Measurements from ENCODE around the gene GNE. TPM values are rescaled to one million over a fixed set of nuclear protein-coding genes. Genes with fewer than 3 reads are reported as not detected.

The GNE gene
- polyA plus RNA-seq, 3 donors = 18.5 to 20.3 (median 19.7) TPM

GRCh38 chr9:36170531-36170930, 87.7 kb downstream of the GNE start:
- DNase-seq (ENCODE audit: low read depth in 3 of 3, low spot score in 2 of 3) = no peak

DNA sequence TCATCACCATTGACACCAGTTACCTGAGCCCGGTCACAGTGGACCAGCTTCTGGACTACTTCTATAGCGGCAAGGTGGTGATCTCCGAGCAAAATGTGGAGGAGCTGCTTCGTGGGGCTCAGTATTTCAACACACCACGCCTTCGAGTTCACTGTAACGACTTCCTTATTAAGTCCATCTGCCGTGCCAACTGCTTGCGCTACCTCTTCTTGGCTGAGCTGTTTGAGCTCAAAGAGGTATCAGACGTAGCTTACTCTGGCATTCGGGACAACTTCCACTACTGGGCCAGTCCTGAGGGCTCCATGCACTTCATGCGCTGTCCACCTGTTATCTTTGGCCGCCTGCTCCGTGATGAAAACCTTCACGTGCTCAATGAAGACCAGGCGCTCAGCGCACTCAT, 88.5 kb downstream of the GNE start:
- DNase-seq (ENCODE audit: low read depth in 3 of 3, low spot score in 2 of 3) = no peak

GRCh38 chr9:36169166-36169565, 89.1 kb downstream of the GNE start, which contains the start of gene CCIN:
Gene CCIN (plus strand): TSS chr9:36169388. CDS start chr9:36169503, 115 bp downstream.
- no peak for DNase-seq (ENCODE audit: low read depth in 3 of 3, low spot score in 2 of 3)

DNA sequence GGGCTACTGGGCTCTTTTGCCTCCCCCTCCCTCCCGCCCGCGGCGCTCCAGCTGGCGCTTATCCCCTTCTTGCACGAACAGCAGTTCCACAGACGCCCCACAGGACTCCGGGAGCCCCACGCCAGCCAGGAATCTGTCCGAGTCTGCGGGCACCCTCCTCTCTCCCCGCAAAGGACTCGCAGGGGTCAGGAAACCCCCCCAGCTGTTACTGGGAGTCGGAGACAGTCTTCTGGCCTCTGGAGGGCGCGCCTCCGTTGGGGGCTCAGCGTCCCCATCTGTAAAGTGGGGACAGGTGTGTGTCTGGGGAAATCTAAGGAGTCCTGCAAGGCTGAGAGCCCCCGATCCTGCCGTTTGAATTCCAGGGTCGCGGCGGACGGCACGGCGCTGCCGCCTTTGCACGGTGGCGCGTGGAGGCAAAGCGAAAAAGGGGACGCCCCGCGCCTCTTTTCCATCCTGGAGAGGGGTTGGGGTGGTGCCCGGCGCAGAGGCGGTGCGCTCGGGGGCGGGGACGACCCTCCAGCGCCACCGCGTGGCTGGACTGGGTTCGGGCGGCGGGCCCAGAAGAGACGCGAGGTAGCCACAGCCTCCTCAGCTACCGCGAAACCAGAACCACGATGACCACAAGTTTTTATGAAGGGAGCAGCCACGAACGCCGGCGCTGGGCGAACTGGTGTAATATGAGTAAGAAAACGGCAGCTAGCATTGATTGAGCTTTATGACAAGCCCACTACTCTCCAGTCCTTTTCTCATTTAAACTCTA, 91.9 kb downstream of the GNE start:
- DNase-seq (ENCODE audit: low read depth in 3 of 3, low spot score in 2 of 3) = no peak

- DNase-seq (ENCODE audit: low read depth in 3 of 3, low spot score in 2 of 3) = no peak
These were observed 92.5 kb downstream of the GNE start for GRCh38 chr9:36165826-36166167.

- no peak for DNase-seq (ENCODE audit: low read depth in 3 of 3, low spot score in 2 of 3)
These were observed 93.3 kb downstream of the GNE start for GRCh38 chr9:36164989-36165388.

Other genes starting within 250 kb of the GNE start
- 10 to 100 TPM; 29.2 to 30.2 (median 29.4) TPM for gene RECK, start 221.5 kb downstream of the GNE start, polyA plus RNA-seq (ENCODE audit: insufficient read length in 3 of 3)
- 10 to 100 TPM; 33.9 to 40.8 (median 40.0) TPM for gene GLIPR2, start 121.7 kb downstream of the GNE start, polyA plus RNA-seq (ENCODE audit: insufficient read length in 3 of 3)
- gene CCIN, start 89.1 kb downstream of the GNE start, polyA plus RNA-seq (ENCODE audit: insufficient read length in 3 of 3) = under 1 TPM; 0.39 to 0.46 (median 0.40) TPM
- 100 to 1,000 TPM; 293 to 321 (median 302) TPM for gene CLTA, start 67.5 kb downstream of the GNE start, polyA plus RNA-seq (ENCODE audit: insufficient read length in 3 of 3)
- gene RNF38, start 141.8 kb upstream of the GNE start, polyA plus RNA-seq (ENCODE audit: insufficient read length in 3 of 3) = 10 to 100 TPM; 48.3 to 53.0 (median 53.0) TPM

Data from right renal cortex interstitium (tissue), 3 donors.